B cell (primary cell): ENCODE results near the gene SPRY4. TPM values are rescaled to one million over a fixed set of nuclear protein-coding genes. Genes with fewer than 3 reads are reported as not detected.
A peak's percentile ranks its signal among the peaks of the same experiment; 100 is the strongest.

Experiments used
- ATAC-seq: fragments of 200-7000 bp; cut with Tn5 transposase; one replicate; pipeline ENCODE4 v1.10.0; 2021; ENCODE audit warnings: low read depth, mild to moderate bottlenecking, moderate number of reproducible peaks, moderate library complexity
- CTCF ChIA-PET: fragments of 350-600 bp; sonication (Branson Sonifier 250); formaldehyde crosslinking; loops from one replicate; lab custom pipeline; 2021; ENCODE audit warnings: antibody characterized with exemption, inconsistent platforms; lab: Charles Lee
- POLR2A ChIA-PET: fragments of 350-600 bp; sonication (Branson Sonifier 250); formaldehyde crosslinking; loops from one replicate; lab custom pipeline; 2021; ENCODE audit warnings: antibody characterized with exemption; lab: Charles Lee
- DNase-seq: peaks from one replicate; pipeline ENCODE4 v3.0.0; 2013
- H2AFZ ChIP-seq: 2 replicates; pipeline ENCODE4 v1.6.1; 2012; ENCODE audit warnings: mild to moderate bottlenecking, low read depth, low read length; ENCODE audit not compliant: insufficient read depth, poor library complexity, severe bottlenecking
- H3K27ac ChIP-seq, 2 donors: 1 replicate in 1 of 2; 2 replicates in 1 of 2; pipeline ENCODE4 v1.5.1; 2012 to 2013; ENCODE audit warnings: low read length in 2 of 2, mild to moderate bottlenecking in 2 of 2, moderate library complexity in 1 of 2
- H3K27me3 ChIP-seq, 4 experiments: fragments of 200-600 bp in 1 of 4; sonication (generic) in 1 of 4; replicated peaks in 1 of 4; 1 replicate in 2 of 4; 2 replicates in 2 of 4; pipeline versions ENCODE4 v1.6.1 to v1.7.0; 2013 to 2016; ENCODE audit warnings: low read length in 3 of 4, mild to moderate bottlenecking in 2 of 4, mixed read lengths in 1 of 4, moderate library complexity in 1 of 4; ENCODE audit not compliant: insufficient read depth in 4 of 4, control insufficient read depth in 3 of 4; ENCODE audit errors: control extremely low read depth in 1 of 4
- H3K36me3 ChIP-seq, 2 experiments: replicated peaks in 1 of 2; 1 replicate in 1 of 2; 2 replicates in 1 of 2; pipeline versions ENCODE4 v1.6.1 to v1.7.1; 2013; ENCODE audit warnings: low read length in 1 of 2; ENCODE audit not compliant: insufficient read depth in 2 of 2, control insufficient read depth in 1 of 2; ENCODE audit errors: control extremely low read depth in 1 of 2, extremely low read depth in 1 of 2
- H3K4me1 ChIP-seq, 2 donors: fragments of 200-600 bp in 1 of 2; sonication (generic) in 1 of 2; 1 replicate in 1 of 2; 2 replicates in 1 of 2; pipeline versions ENCODE4 v1.5.1 to v1.6.1; 2013 to 2017; ENCODE audit warnings: low read length in 2 of 2; ENCODE audit not compliant: control insufficient read depth in 2 of 2, insufficient read depth in 2 of 2
- H3K4me2 ChIP-seq: replicated peaks from 2 replicates; pipeline ENCODE3; 2012; ENCODE audit warnings: mild to moderate bottlenecking, low read depth, low read length; ENCODE audit not compliant: poor library complexity, severe bottlenecking
- H3K4me3 ChIP-seq, 5 experiments: fragments of 200-600 bp in 1 of 5; sonication (generic) in 1 of 5; 1 replicate in 3 of 5; 2 replicates in 2 of 5; pipeline versions ENCODE4 v1.5.1 to v1.7.0; 2011 to 2016; ENCODE audit warnings: low read length in 4 of 5, mild to moderate bottlenecking in 4 of 5, low read depth in 2 of 5, control low read depth in 1 of 5, moderate library complexity in 1 of 5; ENCODE audit not compliant: insufficient read depth in 1 of 5; ENCODE audit errors: control extremely low read depth in 1 of 5, extremely low read depth in 1 of 5
- H3K79me2 ChIP-seq: fragments of 200-600 bp; sonication (generic); one replicate; pipeline ENCODE4 v1.6.0; 2016; ENCODE audit warnings: low read length; ENCODE audit not compliant: control insufficient read depth, insufficient read depth
- H3K9ac ChIP-seq: fragments of 200-600 bp; sonication (generic); 2 replicates; pipeline ENCODE4 v1.6.1; 2017; ENCODE audit warnings: mild to moderate bottlenecking, low read length, moderate library complexity
- H3K9me3 ChIP-seq, 3 donors: one replicate each; pipeline versions ENCODE4 v1.6.1 to v1.7.1; 2013; ENCODE audit warnings: low read length in 2 of 3; ENCODE audit not compliant: control insufficient read depth in 2 of 3, insufficient read depth in 1 of 3; ENCODE audit errors: control extremely low read depth in 1 of 3
- H4K20me1 ChIP-seq: 2 replicates; pipeline ENCODE4 v1.6.0; 2012; ENCODE audit warnings: mild to moderate bottlenecking, low read length; ENCODE audit not compliant: insufficient read depth, control insufficient read depth, poor library complexity, severe bottlenecking
- H3K27ac Mint-ChIP-seq: one replicate; pipeline ENCODE4 v1.8.0; 2021; ENCODE audit warnings: mixed read lengths
- H3K27me3 Mint-ChIP-seq: one replicate; pipeline ENCODE4 v1.8.0; 2021; ENCODE audit warnings: mixed read lengths
- H3K4me1 Mint-ChIP-seq: one replicate; pipeline ENCODE4 v1.8.0; 2021; ENCODE audit warnings: mixed read lengths
- H3K4me3 Mint-ChIP-seq: one replicate; pipeline ENCODE4 v1.8.0; 2021; ENCODE audit warnings: mixed read lengths
- H3K9me3 Mint-ChIP-seq: one replicate; pipeline ENCODE4 v1.8.0; 2022; ENCODE audit warnings: mixed read lengths; ENCODE audit not compliant: insufficient read depth
- EZH2 ChIP-seq: IDR thresholded peaks from 2 replicates; pipeline ENCODE4 v1.6.1; 2012; ENCODE audit warnings: borderline replicate concordance, low read depth, mild to moderate bottlenecking, moderate library complexity, low read length; ENCODE audit not compliant: insufficient read depth, poor library complexity, severe bottlenecking
- WGBS: methylation state at CpG from one replicate; pipeline ENCODE4 v1.1.5; 2013; ENCODE audit warnings: missing lambda C conversion rate; ENCODE audit not compliant: insufficient coverage; 5-methylcytosine and 5-hydroxymethylcytosine counted together
- intact Hi-C: fragments of 100-400 bp; cut with micrococcal nuclease; formaldehyde crosslinking; loops from one replicate; pipeline ENCODE4 v1.10.0; 2022
- polyA plus RNA-seq: library from polyadenylated mRNA; depleted of rRNA; stranded (reverse); fragments of >200 nt; gene quantifications from 2 replicates; pipeline ENCODE4 v1.2.3, GENCODE V29; 2012
- total RNA-seq, 2 donors: library from RNA; stranded (reverse); fragments of 120-200 nt in 1 of 2; gene quantifications; 1 replicate in 1 of 2; 2 replicates in 1 of 2; pipeline versions ENCODE4 v1.2.3 to v1.2.4, GENCODE V29; 2013 to 2022
- TF ChIP-seq, protein P1 (sequence below): fragments of 200-600 bp; IDR thresholded peaks from one replicate; pipeline ENCODE4 v1.8.0; 2022; ENCODE audit warnings: antibody characterized with exemption, mild to moderate bottlenecking

Gene SPRY4
- total and polyA plus RNA-seq, 2 donors (not counting 1 experiment from before 2014, with no cell fraction given) = 0.06 TPM; not detected in 1

DNA sequence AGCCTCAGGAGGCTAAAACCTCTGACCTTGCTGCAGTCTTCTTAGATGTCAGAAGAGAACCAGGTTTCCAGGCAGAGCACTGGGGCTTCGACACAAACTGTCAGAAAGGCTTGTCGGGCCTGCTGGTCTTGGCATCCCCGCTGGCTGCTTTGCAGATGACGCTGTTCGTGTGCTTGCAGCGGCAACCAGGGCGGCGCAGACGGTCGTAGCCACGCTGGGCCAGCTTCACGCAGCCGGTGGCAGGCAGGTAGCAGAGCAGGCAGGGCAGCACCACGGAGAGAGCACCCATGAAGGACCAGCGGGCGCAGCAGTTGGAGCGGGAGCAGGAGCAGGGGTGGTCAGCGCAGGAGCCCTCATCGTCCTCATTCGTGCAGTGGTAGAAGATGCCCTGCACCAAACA, 10.7 kb downstream of the SPRY4 start:
- Mint-ChIP-seq H3K4me1 (peaks cover 26% of the 10 kb centered on the region), H3K9me3 (no peaks in the 10 kb centered on the region), H3K27ac (no peak overlapping the region), H3K27me3 (peaks cover 27% of the 10 kb centered on the region), H3K4me3 (no peak overlapping the region)
- ATAC-seq (no peak), DNase-seq (no peak)
- 92% methylated on average over 20 of the region's 20 CpGs for WGBS
- Histone ChIP-seq H4K20me1 (no peaks in the 10 kb centered on the region), H3K79me2 (no peaks in the 10 kb centered on the region), H3K4me3 (no peak overlapping the region), H3K9ac (no peak overlapping the region), H3K27me3 (peaks cover 0 to 18% (median 0%) of the 10 kb centered on the region in 4 experiments), H3K4me2 (peak overlapping the region; percentile 39), H3K36me3 (no peaks in the 10 kb centered on the region), H3K27ac (no peak overlapping the region), H3K9me3 (no peaks in the 10 kb centered on the region), H2AFZ (no peak overlapping the region), H3K4me1 (peaks cover 21 to 36% of the 10 kb centered on the region in 2 donors)
- intact Hi-C loops = no loop called here
- ChIA-PET CTCF (no interaction called here), POLR2A (no interaction called here)
- TF ChIP-seq, protein P1, sequence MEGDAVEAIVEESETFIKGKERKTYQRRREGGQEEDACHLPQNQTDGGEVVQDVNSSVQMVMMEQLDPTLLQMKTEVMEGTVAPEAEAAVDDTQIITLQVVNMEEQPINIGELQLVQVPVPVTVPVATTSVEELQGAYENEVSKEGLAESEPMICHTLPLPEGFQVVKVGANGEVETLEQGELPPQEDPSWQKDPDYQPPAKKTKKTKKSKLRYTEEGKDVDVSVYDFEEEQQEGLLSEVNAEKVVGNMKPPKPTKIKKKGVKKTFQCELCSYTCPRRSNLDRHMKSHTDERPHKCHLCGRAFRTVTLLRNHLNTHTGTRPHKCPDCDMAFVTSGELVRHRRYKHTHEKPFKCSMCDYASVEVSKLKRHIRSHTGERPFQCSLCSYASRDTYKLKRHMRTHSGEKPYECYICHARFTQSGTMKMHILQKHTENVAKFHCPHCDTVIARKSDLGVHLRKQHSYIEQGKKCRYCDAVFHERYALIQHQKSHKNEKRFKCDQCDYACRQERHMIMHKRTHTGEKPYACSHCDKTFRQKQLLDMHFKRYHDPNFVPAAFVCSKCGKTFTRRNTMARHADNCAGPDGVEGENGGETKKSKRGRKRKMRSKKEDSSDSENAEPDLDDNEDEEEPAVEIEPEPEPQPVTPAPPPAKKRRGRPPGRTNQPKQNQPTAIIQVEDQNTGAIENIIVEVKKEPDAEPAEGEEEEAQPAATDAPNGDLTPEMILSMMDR = no peak
- TF ChIP-seq EZH2 = no peak

DNA sequence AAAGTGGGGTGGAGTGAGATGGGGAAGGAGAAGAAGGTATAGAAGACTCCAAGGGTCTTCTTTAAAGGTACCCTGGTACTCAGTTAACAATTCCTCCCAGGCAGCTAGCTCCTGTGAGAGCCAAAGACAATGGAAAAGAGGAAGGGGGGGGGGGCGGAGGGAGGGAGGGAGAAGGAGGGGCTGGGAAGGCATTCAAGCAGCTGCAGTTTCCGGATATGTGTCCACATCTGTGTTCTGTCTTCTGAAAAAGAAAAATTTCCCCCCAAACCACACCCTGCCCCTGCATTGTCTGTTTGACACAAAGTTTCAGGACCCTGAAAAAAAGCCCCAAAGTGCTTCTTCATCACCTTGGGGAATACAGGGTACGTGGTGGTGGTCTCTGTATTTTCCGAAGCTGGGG, 11.1 kb downstream of the SPRY4 start:
- H3K27me3 Mint-ChIP-seq = peaks cover 23% of the 10 kb centered on the region
- H3K79me2 ChIP-seq = no peaks in the 10 kb centered on the region
- WGBS = 51% methylated on average over 2 of the region's 4 CpGs
- H2AFZ ChIP-seq = no peak overlapping the region
- peaks cover 21 to 33% of the 10 kb centered on the region in 2 donors for H3K4me1 ChIP-seq
- no peak overlapping the region for H3K9ac ChIP-seq
- H4K20me1 ChIP-seq = no peaks in the 10 kb centered on the region
- intact Hi-C loops = no loop called here
- no peak overlapping the region for H3K27ac Mint-ChIP-seq
- H3K4me3 ChIP-seq = no peak overlapping the region
- H3K27ac ChIP-seq = no peak overlapping the region
- H3K4me3 Mint-ChIP-seq = no peak overlapping the region
- peak overlapping the region; percentile 39 for H3K4me2 ChIP-seq
- no peaks in the 10 kb centered on the region for H3K9me3 Mint-ChIP-seq
- POLR2A ChIA-PET = no interaction called here
- H3K4me1 Mint-ChIP-seq = peaks cover 26% of the 10 kb centered on the region
- H3K36me3 ChIP-seq = no peaks in the 10 kb centered on the region
- H3K9me3 ChIP-seq = no peaks in the 10 kb centered on the region
- no peak for TF ChIP-seq EZH2
- TF ChIP-seq, protein P1 = no peak
- CTCF ChIA-PET = no interaction called here
- no peak for DNase-seq
- peaks cover 0 to 14% (median 0%) of the 10 kb centered on the region in 4 experiments for H3K27me3 ChIP-seq
- ATAC-seq = no peak
